GM12872 (cell line): ENCODE measurements around the gene CPM.

Experiments
- CTCF ChIP-seq: IDR thresholded peaks from 3 replicates; pipeline ENCODE4 v1.5.1; 2011; ENCODE audit warnings: low read depth, mild to moderate bottlenecking, low read length, moderate library complexity; ENCODE audit not compliant: insufficient read depth

Gene CPM

GRCh38 chr12:68823696-68824095 lies 109.3 kb downstream of the CPM start:
- TF ChIP-seq CTCF, result no peak

GRCh38 chr12:68821357-68822188 lies 111.4 kb downstream of the CPM start:
- no peak for TF ChIP-seq CTCF

GRCh38 chr12:68815928-68816800 lies 116.8 kb downstream of the CPM start:
- no peak for TF ChIP-seq CTCF

GRCh38 chr12:68815232-68815927 lies 117.6 kb downstream of the CPM start:
- no peak for TF ChIP-seq CTCF

- TF ChIP-seq CTCF, result no peak
Observed at GRCh38 chr12:68814490-68815231, 118.3 kb downstream of the CPM start.

- TF ChIP-seq CTCF, result no peak
Observed at GRCh38 chr12:68813242-68813593, 119.8 kb downstream of the CPM start.
